DND-41 (cell line): ENCODE measurements around the gene INPP5F.

Experiments
- ATAC-seq: fragments of 200-7000 bp; cut with Tn5 transposase; 3 replicates; pipeline ENCODE4 v1.9.1; 2021; ENCODE audit warnings: low read depth; ENCODE audit not compliant: insufficient read depth
- DNase-seq: peaks from one replicate; pipeline ENCODE4 v3.0.0-alpha.2; 2020
- H2AFZ ChIP-seq: 2 replicates; pipeline ENCODE4 v1.6.0; 2012; ENCODE audit warnings: low read depth, low read length
- H3K27ac ChIP-seq: 2 replicates; pipeline ENCODE4 v1.5.1; 2012; ENCODE audit warnings: low read length, inconsistent platforms
- H3K27me3 ChIP-seq: fragments of 200-600 bp; sonication (generic); 2 replicates; pipeline ENCODE4 v1.6.0; 2012; ENCODE audit warnings: low read length, mild to moderate bottlenecking, inconsistent platforms; ENCODE audit not compliant: insufficient read depth, poor library complexity
- H3K36me3 ChIP-seq: 2 replicates; pipeline ENCODE4 v1.5.1; 2012; ENCODE audit warnings: low read length, inconsistent platforms; ENCODE audit not compliant: insufficient read depth
- H3K4me1 ChIP-seq: 2 replicates; pipeline ENCODE4 v1.5.1; 2012; ENCODE audit warnings: mild to moderate bottlenecking, low read length; ENCODE audit not compliant: insufficient read depth
- H3K4me2 ChIP-seq: 2 replicates; pipeline ENCODE4 v1.6.0; 2012; ENCODE audit warnings: mild to moderate bottlenecking, moderate library complexity, low read length, inconsistent platforms; ENCODE audit not compliant: insufficient read depth
- H3K4me3 ChIP-seq, 2 experiments: fragments of 200-600 bp in 1 of 2; shearing (Covaris generic) in 1 of 2; 2 replicates each; pipeline ENCODE4 v1.5.1; 2012 to 2016; ENCODE audit warnings: inconsistent platforms in 2 of 2, low read length in 2 of 2, mild to moderate bottlenecking in 2 of 2, low read depth in 1 of 2, moderate library complexity in 1 of 2
- H3K79me2 ChIP-seq: 2 replicates; pipeline ENCODE4 v1.6.0; 2012; ENCODE audit warnings: low read length, inconsistent platforms; ENCODE audit not compliant: insufficient read depth
- H3K9ac ChIP-seq: 2 replicates; pipeline ENCODE4 v1.6.0; 2012; ENCODE audit warnings: low read depth, mild to moderate bottlenecking, inconsistent platforms, low read length, moderate library complexity
- H3K9me3 ChIP-seq: 2 replicates; pipeline ENCODE4 v1.5.1; 2012; ENCODE audit warnings: low read length, moderate library complexity, mild to moderate bottlenecking, inconsistent platforms; ENCODE audit not compliant: insufficient read depth, severe bottlenecking
- H4K20me1 ChIP-seq: 2 replicates; pipeline ENCODE4 v1.6.0; 2012; ENCODE audit warnings: low read length; ENCODE audit not compliant: insufficient read depth
- CTCF ChIP-seq: IDR thresholded peaks from 2 replicates; pipeline ENCODE4 v1.5.1; 2012; ENCODE audit warnings: borderline replicate concordance, low read length, moderate library complexity, mild to moderate bottlenecking; ENCODE audit not compliant: poor library complexity, severe bottlenecking; ENCODE audit errors: extremely low read depth
- EZH2 ChIP-seq: IDR thresholded peaks from 3 replicates; pipeline ENCODE4 v1.6.1; 2012; ENCODE audit warnings: borderline replicate concordance, low read depth, mild to moderate bottlenecking, moderate library complexity, low read length, inconsistent platforms; ENCODE audit not compliant: severe bottlenecking

The INPP5F gene

GRCh38 chr10:119679480-119679829 lies 46.4 kb upstream of the INPP5F start:
- DNase-seq (no peak), ATAC-seq (no peak)
- Histone ChIP-seq H3K9ac (no peak overlapping the region), H3K27ac (no peak overlapping the region), H3K4me1 (no peaks in the 10 kb centered on the region), H3K4me2 (no peak overlapping the region), H4K20me1 (no peaks in the 10 kb centered on the region), H3K9me3 (no peaks in the 10 kb centered on the region), H2AFZ (no peak overlapping the region), H3K27me3 (no peaks in the 10 kb centered on the region), H3K4me3 (no peak overlapping the region), H3K79me2 (no peaks in the 10 kb centered on the region), H3K36me3 (peaks cover 5% of the 10 kb centered on the region)
- no peak for TF ChIP-seq EZH2
- no peak for TF ChIP-seq CTCF

GRCh38 chr10:119680050-119680449 lies 45.8 kb upstream of the INPP5F start:
- no peak overlapping the region for H3K4me3 ChIP-seq
- no peak for DNase-seq
- no peak overlapping the region for H3K4me2 ChIP-seq

GRCh38 chr10:119680650-119681081 lies 45.2 kb upstream of the INPP5F start:
- no peak overlapping the region for H3K4me2 ChIP-seq
- H3K79me2 ChIP-seq: no peaks in the 10 kb centered on the region
- TF ChIP-seq EZH2: no peak
- no peak for TF ChIP-seq CTCF
- H4K20me1 ChIP-seq: no peaks in the 10 kb centered on the region
- DNase-seq: no peak
- ATAC-seq: no peak
- no peak overlapping the region for H3K9ac ChIP-seq
- no peaks in the 10 kb centered on the region for H3K27me3 ChIP-seq
- no peak overlapping the region for H3K27ac ChIP-seq
- no peak overlapping the region for H3K4me3 ChIP-seq
- peaks cover 5% of the 10 kb centered on the region for H3K36me3 ChIP-seq
- H3K9me3 ChIP-seq: no peaks in the 10 kb centered on the region
- H3K4me1 ChIP-seq: no peaks in the 10 kb centered on the region
- H2AFZ ChIP-seq: no peak overlapping the region

More at GRCh38 chr10:119680050-119680449, 45.8 kb upstream of the INPP5F start:
- no peak overlapping the region for H2AFZ ChIP-seq
- H3K9ac ChIP-seq: no peak overlapping the region
- H3K27ac ChIP-seq: no peak overlapping the region
- H4K20me1 ChIP-seq: no peaks in the 10 kb centered on the region
- H3K9me3 ChIP-seq: no peaks in the 10 kb centered on the region
- no peak for ATAC-seq
- no peaks in the 10 kb centered on the region for H3K4me1 ChIP-seq
- TF ChIP-seq CTCF: no peak
- TF ChIP-seq EZH2: no peak
- peaks cover 5% of the 10 kb centered on the region for H3K36me3 ChIP-seq
- no peaks in the 10 kb centered on the region for H3K79me2 ChIP-seq
- H3K27me3 ChIP-seq: no peaks in the 10 kb centered on the region
